Inferior parietal cortex (tissue), 1 donor: Measurements from ENCODE around the gene NOP58.
A peak's percentile ranks its signal among the peaks of the same experiment; 100 is the strongest.
"Not testable (repeated sequence)": the region's sequence is repeated elsewhere in the genome, so short reads cannot be mapped to it uniquely, and the experiment has no call there.

Source experiments
- DNase-seq: peaks from one replicate; pipeline ENCODE4 v3.0.0-alpha.2; 2016; ENCODE audit errors: extremely low spot score

NOP58 gene

GRCh38 chr2:202265467-202266277, at the start of gene NOP58:
NOP58 (plus strand) TSS chr2:202265763; CDS start chr2:202265942, 179 bp downstream.
- DNase-seq, result peak; percentile 100

- DNase-seq, result no peak
Measured at GRCh38 chr2:202221873-202222272, 43.7 kb upstream of the NOP58 start.

GRCh38 chr2:202237787-202238233, 27.8 kb upstream of the NOP58 start:
- DNase-seq, result peak; percentile 20

GRCh38 chr2:202238234-202239197, 27.0 kb upstream of the NOP58 start, which contains the start of gene SUMO1:
SUMO1 (minus strand) TSS chr2:202238597; CDS start chr2:202238451, 146 bp downstream.
- peak; percentile 98 for DNase-seq

- not testable (repeated sequence) for DNase-seq
Measured at GRCh38 chr2:202247710-202248109, 17.9 kb upstream of the NOP58 start.

- no peak for DNase-seq
Measured at GRCh38 chr2:202249521-202250253, 15.9 kb upstream of the NOP58 start.

- DNase-seq, result no peak
Measured at GRCh38 chr2:202251494-202251893, 14.1 kb upstream of the NOP58 start.

GRCh38 chr2:202261531-202261930, 4.0 kb upstream of the NOP58 start:
- no peak for DNase-seq

GRCh38 chr2:202267495-202267894, 1.9 kb downstream of the NOP58 start:
- DNase-seq, result no peak

- DNase-seq, result no peak
Measured at GRCh38 chr2:202269585-202269984, 4.0 kb downstream of the NOP58 start.

GRCh38 chr2:202270487-202270886, 4.9 kb downstream of the NOP58 start:
- no peak for DNase-seq

- not testable (repeated sequence) for DNase-seq
Measured at GRCh38 chr2:202276078-202276720, 10.6 kb downstream of the NOP58 start.

- no peak for DNase-seq
Measured at GRCh38 chr2:202278036-202278760, 12.6 kb downstream of the NOP58 start.

GRCh38 chr2:202278944-202279343, 13.4 kb downstream of the NOP58 start:
- DNase-seq, result peak; percentile 68

GRCh38 chr2:202286595-202286994, 21.0 kb downstream of the NOP58 start:
- DNase-seq, result no peak

- DNase-seq, result no peak
Measured at GRCh38 chr2:202289394-202290204, 24.0 kb downstream of the NOP58 start.

- no peak for DNase-seq
Measured at GRCh38 chr2:202290316-202290715, 24.8 kb downstream of the NOP58 start.

GRCh38 chr2:202290970-202291369, 25.4 kb downstream of the NOP58 start:
- no peak for DNase-seq

- no peak for DNase-seq
Measured at GRCh38 chr2:202299712-202300111, 34.1 kb downstream of the NOP58 start.

- DNase-seq, result no peak
Measured at GRCh38 chr2:202306034-202306433, 40.5 kb downstream of the NOP58 start.
